Progenitor cell of endocrine pancreas (in vitro differentiated cells): ENCODE results near the gene HEXD. TPM values are rescaled to one million over a fixed set of nuclear protein-coding genes. Genes with fewer than 3 reads are reported as not detected.

Experiments used
- DNase-seq: peaks from one replicate; pipeline ENCODE4 v3.0.0; 2021; ENCODE audit warnings: low spot score; ENCODE audit not compliant: unreplicated experiment
- H3K27ac Mint-ChIP-seq: 2 replicates; pipeline ENCODE4 v1.8.0; 2021; ENCODE audit warnings: mild to moderate bottlenecking, moderate library complexity, mixed read lengths
- H3K27me3 Mint-ChIP-seq: 2 replicates; pipeline ENCODE4 v1.8.0; 2021; ENCODE audit warnings: mixed read lengths
- H3K36me3 Mint-ChIP-seq: 2 replicates; pipeline ENCODE4 v1.8.0; 2022; ENCODE audit warnings: mixed read lengths; ENCODE audit not compliant: insufficient read depth
- H3K4me1 Mint-ChIP-seq: 2 replicates; pipeline ENCODE4 v1.8.0; 2021; ENCODE audit warnings: low read depth, mixed read lengths
- H3K4me3 Mint-ChIP-seq: 2 replicates; pipeline ENCODE4 v1.8.0; 2021; ENCODE audit warnings: low read depth, mild to moderate bottlenecking, moderate library complexity, mixed read lengths
- H3K9me3 Mint-ChIP-seq: 2 replicates; pipeline ENCODE4 v1.8.0; 2021; ENCODE audit warnings: low read depth, mixed read lengths
- total RNA-seq: library from RNA; stranded (reverse); gene quantifications from 2 replicates; pipeline ENCODE4 v1.2.1, GENCODE V29; 2021
- TF ChIP-seq, protein P1 (sequence below): fragments of 200-600 bp; sonication (generic); IDR thresholded peaks from one replicate; pipeline ENCODE4 v1.5.0; 2021; ENCODE audit warnings: antibody characterized with exemption, mild to moderate bottlenecking; ENCODE audit not compliant: unreplicated experiment

HEXD gene
- total RNA-seq, 1 donor from 2014 or later: 86.4 TPM

DNA sequence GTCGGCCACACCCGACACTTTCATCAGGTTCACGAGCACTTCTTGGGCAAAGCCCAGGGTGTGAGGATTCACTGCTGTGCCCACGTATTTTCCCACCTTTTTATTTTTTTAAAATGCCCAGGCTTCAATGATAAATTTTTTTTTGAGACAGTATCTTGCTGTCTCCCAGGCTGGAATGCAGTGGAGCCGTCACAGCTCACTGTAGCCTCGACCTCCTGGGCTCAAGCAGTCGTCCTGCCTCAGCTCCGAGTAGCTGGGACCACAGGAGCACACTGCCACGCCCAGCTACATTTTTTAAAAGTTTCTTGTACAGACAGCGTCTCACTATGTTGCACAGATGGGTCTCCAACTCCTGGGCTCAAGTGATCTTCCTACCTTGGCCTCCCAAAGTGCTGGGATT, 28.8 kb upstream of the HEXD start:
- H3K9me3 Mint-ChIP-seq: no peaks in the 10 kb centered on the region
- H3K4me1 Mint-ChIP-seq: no peaks in the 10 kb centered on the region
- TF ChIP-seq, protein P1, sequence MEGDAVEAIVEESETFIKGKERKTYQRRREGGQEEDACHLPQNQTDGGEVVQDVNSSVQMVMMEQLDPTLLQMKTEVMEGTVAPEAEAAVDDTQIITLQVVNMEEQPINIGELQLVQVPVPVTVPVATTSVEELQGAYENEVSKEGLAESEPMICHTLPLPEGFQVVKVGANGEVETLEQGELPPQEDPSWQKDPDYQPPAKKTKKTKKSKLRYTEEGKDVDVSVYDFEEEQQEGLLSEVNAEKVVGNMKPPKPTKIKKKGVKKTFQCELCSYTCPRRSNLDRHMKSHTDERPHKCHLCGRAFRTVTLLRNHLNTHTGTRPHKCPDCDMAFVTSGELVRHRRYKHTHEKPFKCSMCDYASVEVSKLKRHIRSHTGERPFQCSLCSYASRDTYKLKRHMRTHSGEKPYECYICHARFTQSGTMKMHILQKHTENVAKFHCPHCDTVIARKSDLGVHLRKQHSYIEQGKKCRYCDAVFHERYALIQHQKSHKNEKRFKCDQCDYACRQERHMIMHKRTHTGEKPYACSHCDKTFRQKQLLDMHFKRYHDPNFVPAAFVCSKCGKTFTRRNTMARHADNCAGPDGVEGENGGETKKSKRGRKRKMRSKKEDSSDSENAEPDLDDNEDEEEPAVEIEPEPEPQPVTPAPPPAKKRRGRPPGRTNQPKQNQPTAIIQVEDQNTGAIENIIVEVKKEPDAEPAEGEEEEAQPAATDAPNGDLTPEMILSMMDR: no peak

DNA sequence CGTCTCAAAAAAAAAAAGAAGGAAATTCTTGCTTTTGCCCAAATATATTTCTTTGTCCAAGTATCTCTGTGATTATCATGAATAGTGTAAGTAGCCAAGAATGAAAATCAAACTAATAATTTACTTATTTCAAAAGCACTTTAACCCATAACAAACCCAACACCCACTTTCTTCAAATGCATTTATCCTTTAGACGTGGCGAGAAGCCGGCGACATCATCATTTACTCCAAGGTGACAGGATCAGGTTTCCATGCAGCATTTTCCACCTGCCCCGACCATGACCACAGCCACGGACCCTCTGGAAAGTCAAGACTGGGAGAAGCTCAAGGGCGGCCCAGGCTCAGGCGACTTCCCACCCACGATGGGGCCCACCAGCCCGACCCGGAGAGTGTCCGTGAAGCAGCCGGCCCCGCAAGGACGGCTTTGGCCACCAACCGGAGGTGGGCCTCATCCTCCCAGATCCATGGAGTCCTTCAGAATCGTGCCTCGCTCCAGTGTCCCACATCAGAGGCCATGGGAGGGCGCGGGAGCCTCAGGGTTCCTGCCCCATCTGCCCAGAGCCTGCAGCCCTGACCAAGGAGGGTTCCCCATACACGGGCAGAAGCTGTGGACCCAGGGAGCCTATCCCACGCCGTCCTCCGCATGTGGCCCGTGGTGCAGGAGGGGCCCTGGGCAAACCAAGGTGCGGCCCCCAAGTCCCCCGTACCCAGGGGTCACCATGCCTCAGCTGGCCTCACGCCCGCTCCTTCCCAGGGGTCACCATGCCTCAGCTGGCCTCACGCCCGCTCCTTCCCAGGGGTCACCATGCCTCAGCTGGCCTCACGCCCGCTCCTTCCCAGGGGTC, 27.9 kb upstream of the HEXD start:
- no peaks in the 10 kb centered on the region for H3K4me1 Mint-ChIP-seq
- DNase-seq: no peak
- H3K27ac Mint-ChIP-seq: no peak overlapping the region
- no peaks in the 10 kb centered on the region for H3K9me3 Mint-ChIP-seq
- no peak overlapping the region for H3K4me3 Mint-ChIP-seq
- no peaks in the 10 kb centered on the region for H3K36me3 Mint-ChIP-seq
- peaks cover 4% of the 10 kb centered on the region for H3K27me3 Mint-ChIP-seq
- TF ChIP-seq, protein P1: no peak

More for the DNA sequence above, 28.8 kb upstream of the HEXD start:
- H3K27me3 Mint-ChIP-seq: peaks cover 4% of the 10 kb centered on the region
- no peak for DNase-seq
- H3K4me3 Mint-ChIP-seq: no peak overlapping the region
- no peak overlapping the region for H3K27ac Mint-ChIP-seq
- H3K36me3 Mint-ChIP-seq: no peaks in the 10 kb centered on the region

DNA sequence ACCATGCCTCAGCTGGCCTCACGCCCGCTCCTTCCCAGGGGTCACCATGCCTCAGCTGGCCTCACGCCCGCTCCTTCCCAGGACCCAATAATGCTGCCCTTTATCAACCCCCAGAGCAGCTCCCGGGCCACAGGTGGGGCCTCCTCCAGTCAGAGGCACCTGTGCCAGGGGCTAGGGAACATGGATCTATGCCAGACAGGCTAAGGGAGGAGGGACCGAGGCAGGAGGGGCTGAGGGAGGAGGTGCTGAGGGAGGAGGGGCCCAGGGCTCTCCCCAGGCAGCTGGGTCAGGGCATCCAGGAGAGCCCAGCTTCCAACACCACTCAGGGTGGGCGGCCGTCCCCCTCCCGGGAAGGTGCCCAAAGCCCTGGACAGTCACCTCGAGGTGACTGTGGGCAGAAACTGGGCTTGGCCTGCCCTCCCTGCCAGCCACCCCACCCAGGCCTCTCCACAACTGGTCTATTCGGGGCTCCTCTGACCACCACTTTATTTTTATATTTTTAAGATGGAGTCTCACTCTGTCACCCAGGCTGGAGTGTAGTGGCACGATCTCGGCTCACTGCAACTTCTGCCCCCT, 27.2 kb upstream of the HEXD start:
- DNase-seq: no peak
- Mint-ChIP-seq H3K4me3 (no peak overlapping the region), H3K27me3 (peaks cover 4% of the 10 kb centered on the region), H3K4me1 (no peaks in the 10 kb centered on the region), H3K9me3 (no peaks in the 10 kb centered on the region), H3K27ac (no peak overlapping the region), H3K36me3 (no peaks in the 10 kb centered on the region)
- TF ChIP-seq, protein P1: no peak

DNA sequence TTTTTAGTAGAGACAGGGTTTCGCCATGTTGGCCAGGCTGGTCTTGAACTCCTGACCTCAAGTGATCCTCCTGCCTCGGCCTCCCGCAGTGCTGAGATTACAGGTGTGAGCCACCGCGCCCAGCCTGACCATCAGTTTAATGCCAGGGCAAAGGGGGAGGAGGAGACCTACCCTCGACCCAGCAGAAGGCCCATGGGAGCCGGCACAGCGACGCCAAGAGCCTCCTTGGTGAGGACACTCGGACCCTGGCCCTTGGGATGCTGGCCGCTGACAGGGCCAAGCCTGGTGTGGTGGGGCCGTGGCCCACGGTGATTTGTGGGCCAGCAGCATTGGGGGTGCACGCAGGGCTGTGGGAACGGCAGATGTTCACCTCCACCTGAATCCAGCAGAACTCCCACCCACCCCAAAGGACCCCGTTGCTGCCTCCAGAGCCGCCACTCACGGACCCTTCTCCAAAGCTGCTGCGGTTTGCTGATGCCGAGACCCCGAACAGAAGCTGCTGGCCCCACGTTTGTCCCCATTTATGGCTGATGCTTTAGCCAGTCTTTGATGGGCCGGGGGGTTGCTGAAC, 26.6 kb upstream of the HEXD start:
- Mint-ChIP-seq H3K9me3 (no peaks in the 10 kb centered on the region), H3K27ac (no peak overlapping the region)

More for the DNA sequence above, 26.6 kb upstream of the HEXD start:
- TF ChIP-seq, protein P1: no peak
- no peaks in the 10 kb centered on the region for H3K36me3 Mint-ChIP-seq
- H3K27me3 Mint-ChIP-seq: peaks cover 4% of the 10 kb centered on the region
- DNase-seq: no peak
- H3K4me1 Mint-ChIP-seq: no peaks in the 10 kb centered on the region
- no peak overlapping the region for H3K4me3 Mint-ChIP-seq
